Mucosa of stomach (tissue), 1 donor: ENCODE measurements around the gene LYRM4.

Source experiments
- H3K27me3 ChIP-seq: one replicate; pipeline ENCODE4 v1.7.0; 2013; ENCODE audit warnings: mild to moderate bottlenecking, low read length; ENCODE audit not compliant: control insufficient read depth, insufficient read depth
- H3K36me3 ChIP-seq: one replicate; pipeline ENCODE4 v1.7.0; 2013; ENCODE audit warnings: low read length; ENCODE audit not compliant: control insufficient read depth, insufficient read depth
- H3K4me1 ChIP-seq: one replicate; pipeline ENCODE4 v1.7.0; 2013; ENCODE audit warnings: mild to moderate bottlenecking, low read length; ENCODE audit not compliant: control insufficient read depth, insufficient read depth
- H3K4me3 ChIP-seq: one replicate; pipeline ENCODE4 v1.7.0; 2013; ENCODE audit warnings: low read length
- H3K9ac ChIP-seq: one replicate; pipeline ENCODE4 v1.7.0; 2013; ENCODE audit warnings: mild to moderate bottlenecking, low read length, moderate library complexity
- H3K9me3 ChIP-seq: one replicate; pipeline ENCODE4 v1.7.0; 2013; ENCODE audit warnings: mild to moderate bottlenecking, low read length, moderate library complexity; ENCODE audit not compliant: control insufficient read depth
- donor health status: Pancreatic carcinoma.

The LYRM4 gene

GRCh38 chr6:5292154-5292553 is 31.4 kb upstream of the LYRM4 start:
- Histone ChIP-seq H3K36me3 (no peaks in the 10 kb centered on the region), H3K9me3 (no peaks in the 10 kb centered on the region)

GRCh38 chr6:5290500-5290899 is 29.8 kb upstream of the LYRM4 start:
- Histone ChIP-seq H3K36me3 (no peaks in the 10 kb centered on the region), H3K4me1 (no peaks in the 10 kb centered on the region), H3K9me3 (no peaks in the 10 kb centered on the region), H3K4me3 (no peak overlapping the region), H3K9ac (no peak overlapping the region), H3K27me3 (no peaks in the 10 kb centered on the region)

More at GRCh38 chr6:5292154-5292553, 31.4 kb upstream of the LYRM4 start:
- no peaks in the 10 kb centered on the region for H3K4me1 ChIP-seq
- no peaks in the 10 kb centered on the region for H3K27me3 ChIP-seq
- no peak overlapping the region for H3K4me3 ChIP-seq
- H3K9ac ChIP-seq: no peak overlapping the region

- H3K4me3 ChIP-seq: no peak overlapping the region
- H3K4me1 ChIP-seq: no peaks in the 10 kb centered on the region
- no peaks in the 10 kb centered on the region for H3K9me3 ChIP-seq
- no peaks in the 10 kb centered on the region for H3K27me3 ChIP-seq
- H3K9ac ChIP-seq: no peak overlapping the region
- no peaks in the 10 kb centered on the region for H3K36me3 ChIP-seq
Measured at GRCh38 chr6:5290097-5290496, 29.3 kb upstream of the LYRM4 start.

GRCh38 chr6:5287966-5288297 is 27.2 kb upstream of the LYRM4 start:
- no peaks in the 10 kb centered on the region for H3K4me1 ChIP-seq
- no peaks in the 10 kb centered on the region for H3K9me3 ChIP-seq
- no peak overlapping the region for H3K9ac ChIP-seq
- no peaks in the 10 kb centered on the region for H3K27me3 ChIP-seq
- no peak overlapping the region for H3K4me3 ChIP-seq
- H3K36me3 ChIP-seq: no peaks in the 10 kb centered on the region

- Histone ChIP-seq H3K36me3 (no peaks in the 10 kb centered on the region), H3K9ac (no peak overlapping the region), H3K9me3 (no peaks in the 10 kb centered on the region), H3K27me3 (no peaks in the 10 kb centered on the region), H3K4me3 (no peak overlapping the region), H3K4me1 (no peaks in the 10 kb centered on the region)
Measured at GRCh38 chr6:5287205-5287965, 26.6 kb upstream of the LYRM4 start.

- Histone ChIP-seq H3K4me3 (no peak overlapping the region), H3K9me3 (no peaks in the 10 kb centered on the region), H3K4me1 (no peaks in the 10 kb centered on the region), H3K27me3 (no peaks in the 10 kb centered on the region), H3K9ac (no peak overlapping the region), H3K36me3 (no peaks in the 10 kb centered on the region)
Measured at GRCh38 chr6:5286780-5287179, 26.0 kb upstream of the LYRM4 start.

GRCh38 chr6:5285526-5285925 is 24.8 kb upstream of the LYRM4 start:
- Histone ChIP-seq H3K9me3 (no peaks in the 10 kb centered on the region), H3K4me1 (no peaks in the 10 kb centered on the region), H3K27me3 (no peaks in the 10 kb centered on the region), H3K9ac (no peak overlapping the region), H3K4me3 (no peak overlapping the region), H3K36me3 (no peaks in the 10 kb centered on the region)

- Histone ChIP-seq H3K9me3 (no peaks in the 10 kb centered on the region), H3K4me1 (no peaks in the 10 kb centered on the region), H3K36me3 (no peaks in the 10 kb centered on the region), H3K4me3 (no peak overlapping the region), H3K9ac (no peak overlapping the region), H3K27me3 (no peaks in the 10 kb centered on the region)
Measured at GRCh38 chr6:5285081-5285480, 24.3 kb upstream of the LYRM4 start.

- no peaks in the 10 kb centered on the region for H3K4me1 ChIP-seq
- no peak overlapping the region for H3K4me3 ChIP-seq
- no peaks in the 10 kb centered on the region for H3K9me3 ChIP-seq
- H3K36me3 ChIP-seq: no peaks in the 10 kb centered on the region
- H3K27me3 ChIP-seq: no peaks in the 10 kb centered on the region
- no peak overlapping the region for H3K9ac ChIP-seq
Measured at GRCh38 chr6:5282191-5282623, 21.5 kb upstream of the LYRM4 start.

- no peaks in the 10 kb centered on the region for H3K36me3 ChIP-seq
- no peaks in the 10 kb centered on the region for H3K4me1 ChIP-seq
- no peaks in the 10 kb centered on the region for H3K9me3 ChIP-seq
- H3K9ac ChIP-seq: no peak overlapping the region
- H3K27me3 ChIP-seq: no peaks in the 10 kb centered on the region
- no peak overlapping the region for H3K4me3 ChIP-seq
Measured at GRCh38 chr6:5280920-5281319, 20.2 kb upstream of the LYRM4 start.

- H3K9ac ChIP-seq: no peak overlapping the region
- H3K36me3 ChIP-seq: no peaks in the 10 kb centered on the region
- H3K4me1 ChIP-seq: no peaks in the 10 kb centered on the region
- no peak overlapping the region for H3K4me3 ChIP-seq
- H3K9me3 ChIP-seq: no peaks in the 10 kb centered on the region
- H3K27me3 ChIP-seq: no peaks in the 10 kb centered on the region
Measured at GRCh38 chr6:5279891-5280338, 19.2 kb upstream of the LYRM4 start.

- no peaks in the 10 kb centered on the region for H3K36me3 ChIP-seq
- no peaks in the 10 kb centered on the region for H3K4me1 ChIP-seq
- no peaks in the 10 kb centered on the region for H3K9me3 ChIP-seq
- H3K27me3 ChIP-seq: no peaks in the 10 kb centered on the region
- H3K9ac ChIP-seq: no peak overlapping the region
- no peak overlapping the region for H3K4me3 ChIP-seq
Measured at GRCh38 chr6:5278565-5279120, 17.9 kb upstream of the LYRM4 start.
